Epithelial cell of prostate (primary cell): Measurements from ENCODE around the gene UGT1A3.
"Not testable (repeated sequence)": the region's sequence is repeated elsewhere in the genome, so short reads cannot be mapped to it uniquely, and the experiment has no call there.

ENCODE experiments used
- DNase-seq: peaks from one replicate; pipeline ENCODE4 v3.0.0-alpha.2; 2011; ENCODE audit warnings: low read depth, low spot score
- H3K27ac ChIP-seq: fragments of 450-650 bp; 2 replicates; pipeline ENCODE4 v1.5.1; 2017; ENCODE audit warnings: mild to moderate bottlenecking

UGT1A3 gene

GRCh38 chr2:233706720-233707119 is 22.1 kb upstream of the UGT1A3 start:
- no peak for DNase-seq
- peak overlapping the region; percentile 53 for H3K27ac ChIP-seq

- DNase-seq: no peak
- no peak overlapping the region for H3K27ac ChIP-seq
Measured at GRCh38 chr2:233707940-233708644, 20.8 kb upstream of the UGT1A3 start.

DNA sequence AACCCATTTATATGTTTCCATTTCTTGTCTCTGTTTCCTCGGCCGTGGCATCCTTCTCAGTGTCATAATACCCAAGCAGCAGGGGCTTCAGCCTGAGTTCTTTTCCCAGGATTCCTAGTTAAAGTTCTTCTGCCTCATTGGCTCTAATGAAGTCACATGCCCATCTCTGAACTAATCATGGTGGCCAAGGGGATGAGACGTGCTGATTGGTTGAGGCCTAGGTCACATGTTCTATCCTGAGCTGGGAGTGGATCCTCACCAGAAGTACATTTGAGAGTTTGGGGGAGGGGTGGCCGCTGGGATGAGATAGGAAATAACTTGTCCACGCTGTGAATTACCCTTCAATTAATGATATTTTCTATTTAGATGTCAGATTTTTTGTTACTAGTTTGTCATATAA is 19.9 kb upstream of the UGT1A3 start:
- no peak overlapping the region for H3K27ac ChIP-seq
- DNase-seq: no peak

DNA sequence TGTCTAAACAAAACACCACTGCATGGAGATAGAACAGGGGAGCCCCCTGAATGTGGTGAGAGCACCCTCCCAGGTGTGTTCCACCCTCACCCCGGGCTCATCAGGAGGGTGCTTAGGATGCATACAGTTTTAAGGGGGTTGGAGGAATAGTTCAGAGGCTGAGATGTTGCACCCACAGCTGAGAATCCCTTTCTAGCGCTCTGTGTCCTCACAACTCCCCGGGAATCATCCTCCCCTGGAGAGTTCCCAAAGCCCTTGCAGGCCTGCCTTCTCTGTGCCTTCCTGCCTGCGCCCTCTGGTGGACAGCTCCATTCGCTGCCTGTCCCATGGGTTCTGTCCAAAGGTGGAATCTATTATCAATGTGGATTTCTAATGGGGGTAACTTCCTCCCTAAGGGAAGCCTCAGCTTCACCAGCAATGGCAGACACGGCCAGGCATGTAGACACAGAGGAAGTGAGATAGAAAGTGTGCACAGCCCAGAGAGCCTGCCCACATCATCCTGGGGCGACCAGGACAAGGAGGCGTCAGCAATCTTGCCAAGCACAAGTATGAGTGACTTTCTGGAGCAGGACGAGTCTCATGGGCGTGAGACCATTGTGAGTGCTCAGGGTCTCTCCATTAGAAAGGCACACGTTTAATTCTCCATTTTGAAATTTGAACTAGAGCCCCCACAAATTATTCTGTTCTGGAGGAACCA is 17.4 kb upstream of the UGT1A3 start:
- DNase-seq: peak; percentile 24
- no peak overlapping the region for H3K27ac ChIP-seq

DNA sequence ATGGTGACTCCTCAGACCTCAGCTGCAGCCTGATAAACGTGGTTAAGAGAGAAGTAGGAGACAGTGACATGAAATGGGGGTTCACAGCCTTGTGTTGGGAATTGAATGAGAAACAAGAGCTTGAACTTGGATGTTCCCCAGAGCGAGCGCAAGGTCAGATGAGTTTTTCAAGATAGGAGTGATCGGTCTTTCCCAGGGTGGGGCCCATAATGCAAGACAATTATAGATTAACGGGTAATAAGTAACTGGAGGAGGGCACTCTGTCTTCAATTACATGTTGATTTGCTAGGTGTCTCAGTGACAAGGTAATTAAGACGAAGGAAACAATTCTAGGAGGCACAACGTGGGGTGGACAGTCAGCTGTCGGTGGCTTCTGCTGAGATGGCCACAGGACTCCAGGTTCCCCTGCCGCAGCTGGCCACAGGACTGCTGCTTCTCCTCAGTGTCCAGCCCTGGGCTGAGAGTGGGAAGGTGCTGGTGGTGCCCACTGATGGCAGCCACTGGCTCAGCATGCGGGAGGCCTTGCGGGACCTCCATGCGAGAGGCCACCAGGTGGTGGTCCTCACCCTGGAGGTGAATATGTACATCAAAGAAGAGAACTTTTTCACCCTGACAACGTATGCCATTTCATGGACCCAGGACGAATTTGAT is 16.1 kb upstream of the UGT1A3 start, which contains the start of gene UGT1A5:
TSS of gene UGT1A5 (plus strand) at position 297 of the 651 bp plus-strand sequence. CDS start at position 382, 85 bp downstream.
- H3K27ac ChIP-seq: no peak within 1 kb of the TSS
- no peak for DNase-seq

DNA sequence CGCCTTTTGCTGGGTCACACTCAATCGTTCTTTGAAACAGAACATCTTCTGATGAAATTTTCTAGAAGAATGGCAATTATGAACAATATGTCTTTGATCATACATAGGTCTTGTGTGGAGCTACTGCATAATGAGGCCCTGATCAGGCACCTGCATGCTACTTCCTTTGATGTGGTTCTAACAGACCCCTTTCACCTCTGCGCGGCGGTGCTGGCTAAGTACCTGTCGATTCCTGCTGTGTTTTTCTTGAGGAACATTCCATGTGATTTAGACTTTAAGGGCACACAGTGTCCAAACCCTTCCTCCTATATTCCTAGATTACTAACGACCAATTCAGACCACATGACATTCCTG is 15.6 kb upstream of the UGT1A3 start:
- DNase-seq: no peak
- no peak overlapping the region for H3K27ac ChIP-seq

- no peak for DNase-seq
- H3K27ac ChIP-seq: no peak overlapping the region
Measured at GRCh38 chr2:233714121-233714520, 14.7 kb upstream of the UGT1A3 start.

GRCh38 chr2:233718552-233718951 is 10.3 kb upstream of the UGT1A3 start, which contains the start of gene UGT1A4:
Gene UGT1A4, plus strand, starts transcription at chr2:233718736. Its CDS starts 85 bp downstream, at chr2:233718821.
- DNase-seq: no peak
- no peak within 1 kb of the TSS for H3K27ac ChIP-seq

- H3K27ac ChIP-seq, DNase-seq: not testable (repeated sequence)
Measured at GRCh38 chr2:233736868-233737653, 8.2 kb downstream of the UGT1A3 start.

GRCh38 chr2:233740870-233741269 is 12.0 kb downstream of the UGT1A3 start:
- H3K27ac ChIP-seq: no peak overlapping the region
- DNase-seq: no peak

- DNase-seq: no peak
- no peak overlapping the region for H3K27ac ChIP-seq
Measured at GRCh38 chr2:233743464-233744259, 14.8 kb downstream of the UGT1A3 start.

DNA sequence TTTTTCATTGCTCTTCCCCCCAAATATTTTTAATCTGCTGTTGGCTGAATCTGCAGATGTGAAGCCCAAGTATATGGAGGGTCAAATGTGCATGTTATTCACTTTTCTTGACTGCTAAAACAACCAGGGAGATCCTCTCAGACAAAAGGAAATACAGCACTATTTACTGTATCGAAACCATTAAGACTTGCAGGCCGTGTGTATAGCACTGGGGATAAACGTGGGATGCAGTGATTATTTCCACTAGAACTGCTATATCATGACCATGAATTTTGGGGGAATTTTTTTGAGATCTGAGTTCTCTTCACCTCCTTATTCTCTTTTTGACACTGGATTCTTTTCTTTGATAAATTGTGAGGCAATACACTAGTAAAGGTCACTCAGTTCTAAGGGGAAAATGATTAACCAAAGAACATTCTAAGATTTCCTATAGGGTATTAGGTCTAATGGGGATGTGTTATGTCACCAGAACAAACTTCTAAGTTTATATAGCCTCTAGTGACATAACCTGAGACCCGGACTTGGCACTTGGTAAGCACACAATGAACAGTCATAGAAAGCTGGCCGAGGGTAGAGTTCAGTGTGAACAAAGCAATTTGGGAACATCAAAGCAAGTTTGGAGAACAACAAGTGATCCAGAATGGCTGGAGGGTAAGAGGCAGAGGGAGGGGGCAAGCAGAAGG is 16.4 kb downstream of the UGT1A3 start:
- H3K27ac ChIP-seq: no peak overlapping the region
- no peak for DNase-seq

DNA sequence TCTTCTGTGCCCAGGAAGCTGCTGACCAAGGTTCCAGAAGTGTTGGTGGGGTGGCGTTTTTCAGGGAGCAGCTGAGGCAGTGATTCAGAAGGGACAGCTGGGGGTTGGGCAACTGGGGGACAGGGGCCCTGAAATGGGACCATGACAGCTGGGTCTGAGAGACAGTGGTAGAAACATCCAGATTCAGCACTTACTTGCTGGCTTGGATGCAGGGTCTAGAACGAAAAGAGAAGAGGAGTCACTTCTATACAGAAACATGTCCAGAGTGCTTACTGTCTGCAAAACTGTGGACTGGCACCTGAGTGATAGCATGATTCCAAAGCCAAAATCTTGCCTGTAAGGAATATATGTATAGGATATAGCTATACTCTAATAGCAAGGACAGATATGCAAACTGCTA is 17.0 kb downstream of the UGT1A3 start:
- DNase-seq: not testable (repeated sequence)

DNA sequence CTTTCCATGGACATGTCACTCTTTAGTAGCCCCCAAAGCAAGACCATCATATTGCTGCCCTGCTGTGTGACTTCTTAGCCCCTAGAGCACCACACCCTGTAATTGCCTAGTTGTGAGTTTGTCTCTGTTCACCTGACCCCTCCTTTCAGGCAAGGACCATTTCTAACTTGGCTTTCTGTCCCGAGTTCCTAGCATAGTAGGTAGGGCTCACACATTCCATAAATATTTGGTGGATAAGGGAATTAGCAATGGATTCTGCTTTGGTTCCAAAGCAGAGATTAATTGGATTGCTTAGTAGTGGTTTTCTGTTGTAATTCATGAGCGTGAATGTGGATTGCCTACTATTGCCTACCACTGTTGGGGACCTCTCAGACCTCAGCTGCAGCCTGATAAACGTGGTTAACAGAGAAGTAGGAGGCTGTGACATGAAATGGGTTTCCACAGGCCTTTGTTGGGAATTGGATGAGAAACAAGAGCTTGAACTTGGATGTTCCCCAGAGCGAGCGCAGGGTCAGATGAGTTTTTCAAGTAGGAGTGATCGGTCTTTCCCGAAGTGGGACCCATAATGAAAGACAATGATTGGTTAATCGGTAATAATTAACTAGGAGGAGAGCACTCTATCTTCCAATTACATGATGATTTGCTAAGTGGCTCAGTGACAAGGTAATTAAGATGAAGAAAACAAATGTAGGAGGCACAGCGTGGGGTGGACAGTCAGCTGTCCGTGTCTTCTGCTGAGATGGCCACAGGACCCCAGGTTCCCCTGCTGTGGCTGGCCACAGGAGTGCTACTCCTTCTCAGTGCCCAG is 17.8 kb downstream of the UGT1A3 start:
- DNase-seq: no peak
- no peak overlapping the region for H3K27ac ChIP-seq

More for the DNA sequence above, 17.0 kb downstream of the UGT1A3 start:
- not testable (repeated sequence) for H3K27ac ChIP-seq

DNA sequence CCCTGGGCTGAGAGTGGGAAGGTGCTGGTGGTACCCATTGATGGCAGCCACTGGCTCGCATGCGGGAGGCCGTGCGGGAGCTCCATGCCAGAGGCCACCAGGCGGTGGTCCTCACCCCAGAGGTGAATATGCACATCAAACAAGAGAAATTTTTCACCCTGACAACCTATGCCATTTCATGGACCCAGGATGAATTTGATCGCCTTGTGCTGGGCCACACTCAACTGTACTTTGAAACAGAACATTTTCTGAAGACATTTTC is 18.4 kb downstream of the UGT1A3 start:
- H3K27ac ChIP-seq: no peak overlapping the region
- DNase-seq: no peak

DNA sequence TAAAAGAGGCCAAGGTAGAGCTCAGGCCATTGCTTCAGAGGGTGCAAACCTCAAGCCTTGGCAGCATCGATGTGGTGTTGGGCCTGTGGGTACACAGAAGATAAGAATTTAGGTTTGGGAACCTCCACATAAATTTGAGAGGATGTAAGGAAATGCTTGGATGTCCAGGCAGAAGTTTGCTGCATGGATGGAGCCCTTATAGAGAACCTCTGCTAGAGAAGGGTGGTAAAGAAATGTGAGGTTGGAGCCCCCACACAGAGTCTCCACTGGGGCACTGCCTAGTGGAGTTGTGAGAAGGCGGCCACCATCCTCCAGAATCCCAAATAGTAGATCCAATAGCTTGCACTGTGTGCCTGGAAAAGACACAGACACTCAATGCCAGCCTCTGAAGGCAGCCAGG is 21.8 kb downstream of the UGT1A3 start:
- H3K27ac ChIP-seq, DNase-seq: not testable (repeated sequence)

GRCh38 chr2:233751212-233752009 is 22.6 kb downstream of the UGT1A3 start:
- not testable (repeated sequence) for DNase-seq, H3K27ac ChIP-seq
